ENCODE data around the gene USP49. TPM values are rescaled to one million over a fixed set of nuclear protein-coding genes. Genes with fewer than 3 reads are reported as not detected.

Gene USP49
- total RNA-seq, 1 experiment from 2014 or later, result 18.5 TPM

GRCh38 chr6:41785689-41786450 lies 109.3 kb downstream of the USP49 start:
- no peaks in the 10 kb centered on the region for H3K27me3 Mint-ChIP-seq (ENCODE audit: insufficient read depth, unreplicated experiment)
- peaks cover 46% of the 10 kb centered on the region for H3K36me3 Mint-ChIP-seq (ENCODE audit: insufficient read depth, unreplicated experiment)
- intact Hi-C loops (cut with micrococcal nuclease; ENCODE audit: unreplicated experiment), result loop anchor here (2.0 to 5.0 kb wide), 2 partner anchors 61 to 135 kb away; partner anchors contain the start of genes BYSL and MED20
- H3K9me3 ChIP-seq, result no peaks in the 10 kb centered on the region
- peak overlapping the region; percentile 86 for H3K4me3 ChIP-seq (ENCODE audit: low read depth, low read length)
- DNase-seq, result no peak
- POLR2A ChIA-PET, result interaction anchor here (1.5 kb wide), 1 partner anchor 52 kb away, joined by 7 read pairs; no protein-coding TSS in a partner anchor
- no peaks in the 10 kb centered on the region for H3K27me3 ChIP-seq (replicated peaks; ENCODE audit: control insufficient read depth, insufficient read depth, low read length)
- BruUV-seq (replicated peaks), result no TSS peak
- peaks cover 2% of the 10 kb centered on the region for H3K36me3 ChIP-seq (ENCODE audit: control insufficient read depth, insufficient read depth, low read length)
- H3K27ac Mint-ChIP-seq (ENCODE audit: unreplicated experiment), result no peak overlapping the region
- CTCF ChIA-PET, result interaction anchor here (0.5 to 2.6 kb wide), 17 partner anchors 7 to 453 kb away, joined by 3 to 23 read pairs (median 4); partner anchors contain the start of genes BYSL, MED20, TAF8 and TFEB
- H3K4me3 Mint-ChIP-seq (ENCODE audit: unreplicated experiment), result peak overlapping the region; percentile 89
- peaks cover 17% of the 10 kb centered on the region for H3K4me1 Mint-ChIP-seq (ENCODE audit: low read depth, unreplicated experiment)
- TF ChIP-seq, protein P1, sequence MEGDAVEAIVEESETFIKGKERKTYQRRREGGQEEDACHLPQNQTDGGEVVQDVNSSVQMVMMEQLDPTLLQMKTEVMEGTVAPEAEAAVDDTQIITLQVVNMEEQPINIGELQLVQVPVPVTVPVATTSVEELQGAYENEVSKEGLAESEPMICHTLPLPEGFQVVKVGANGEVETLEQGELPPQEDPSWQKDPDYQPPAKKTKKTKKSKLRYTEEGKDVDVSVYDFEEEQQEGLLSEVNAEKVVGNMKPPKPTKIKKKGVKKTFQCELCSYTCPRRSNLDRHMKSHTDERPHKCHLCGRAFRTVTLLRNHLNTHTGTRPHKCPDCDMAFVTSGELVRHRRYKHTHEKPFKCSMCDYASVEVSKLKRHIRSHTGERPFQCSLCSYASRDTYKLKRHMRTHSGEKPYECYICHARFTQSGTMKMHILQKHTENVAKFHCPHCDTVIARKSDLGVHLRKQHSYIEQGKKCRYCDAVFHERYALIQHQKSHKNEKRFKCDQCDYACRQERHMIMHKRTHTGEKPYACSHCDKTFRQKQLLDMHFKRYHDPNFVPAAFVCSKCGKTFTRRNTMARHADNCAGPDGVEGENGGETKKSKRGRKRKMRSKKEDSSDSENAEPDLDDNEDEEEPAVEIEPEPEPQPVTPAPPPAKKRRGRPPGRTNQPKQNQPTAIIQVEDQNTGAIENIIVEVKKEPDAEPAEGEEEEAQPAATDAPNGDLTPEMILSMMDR (IDR thresholded peaks at IDR 0.05; ENCODE audit: insufficient read depth in 1 of 2, low read depth in 1 of 2, low read length in 1 of 2, severe bottlenecking in 1 of 2, unreplicated experiment in 1 of 2), result no peak
- H3K9me3 Mint-ChIP-seq (ENCODE audit: unreplicated experiment), result no peaks in the 10 kb centered on the region
- H3K4me1 ChIP-seq, result peaks cover 7% of the 10 kb centered on the region; the same call in 1 of the 2 replicates

DNA sequence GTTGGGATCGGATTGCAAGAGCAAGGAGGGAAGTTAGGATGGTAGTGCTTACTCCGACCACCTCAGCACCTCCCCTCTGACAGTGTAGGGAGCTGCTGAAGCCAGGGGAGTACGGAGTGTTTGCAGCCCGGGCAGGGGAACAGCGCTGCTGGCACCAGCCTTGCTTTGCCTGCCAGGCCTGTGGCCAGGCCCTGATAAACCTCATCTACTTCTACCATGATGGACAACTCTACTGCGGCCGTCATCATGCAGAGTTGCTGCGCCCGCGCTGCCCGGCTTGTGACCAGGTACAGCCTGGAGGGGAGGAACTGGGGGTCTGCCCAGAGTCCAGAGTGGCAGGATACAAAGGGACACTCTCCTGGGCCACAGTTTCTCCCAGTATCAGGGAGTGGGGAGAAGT lies 109.9 kb downstream of the USP49 start:
- Histone ChIP-seq H3K27me3 (replicated peaks; ENCODE audit: control insufficient read depth, insufficient read depth, low read length) (no peaks in the 10 kb centered on the region), H3K9me3 (no peaks in the 10 kb centered on the region), H3K36me3 (ENCODE audit: control insufficient read depth, insufficient read depth, low read length) (peaks cover 2% of the 10 kb centered on the region), H3K4me3 (ENCODE audit: low read depth, low read length) (no peak overlapping the region), H3K4me1 (peaks cover 7% of the 10 kb centered on the region; the same call in 1 of the 2 replicates)
- peaks cover 41% of the 10 kb centered on the region for H3K36me3 Mint-ChIP-seq (ENCODE audit: insufficient read depth, unreplicated experiment)
- ChIA-PET CTCF (interaction anchor here (0.6 to 2.6 kb wide), 3 partner anchors 51 to 103 kb away, joined by 3 to 23 read pairs (median 7); partner anchors contain the start of gene TFEB), POLR2A (no interaction called here)
- DNase-seq, result no peak
- no TSS peak for BruUV-seq (replicated peaks)
- TF ChIP-seq, protein P1 (IDR thresholded peaks at IDR 0.05; ENCODE audit: insufficient read depth in 1 of 2, low read depth in 1 of 2, low read length in 1 of 2, severe bottlenecking in 1 of 2, unreplicated experiment in 1 of 2), result no peak
- H3K4me3 Mint-ChIP-seq (ENCODE audit: unreplicated experiment), result peak overlapping the region; percentile 44
- intact Hi-C loops (cut with micrococcal nuclease; ENCODE audit: unreplicated experiment), result loop anchor here (5.0 kb wide), 1 partner anchor 62 kb away; no protein-coding TSS in a partner anchor
- H3K27ac Mint-ChIP-seq (ENCODE audit: unreplicated experiment), result no peak overlapping the region
- H3K27me3 Mint-ChIP-seq (ENCODE audit: insufficient read depth, unreplicated experiment), result no peaks in the 10 kb centered on the region
- peaks cover 18% of the 10 kb centered on the region for H3K4me1 Mint-ChIP-seq (ENCODE audit: low read depth, unreplicated experiment)
- no peaks in the 10 kb centered on the region for H3K9me3 Mint-ChIP-seq (ENCODE audit: unreplicated experiment)

DNA sequence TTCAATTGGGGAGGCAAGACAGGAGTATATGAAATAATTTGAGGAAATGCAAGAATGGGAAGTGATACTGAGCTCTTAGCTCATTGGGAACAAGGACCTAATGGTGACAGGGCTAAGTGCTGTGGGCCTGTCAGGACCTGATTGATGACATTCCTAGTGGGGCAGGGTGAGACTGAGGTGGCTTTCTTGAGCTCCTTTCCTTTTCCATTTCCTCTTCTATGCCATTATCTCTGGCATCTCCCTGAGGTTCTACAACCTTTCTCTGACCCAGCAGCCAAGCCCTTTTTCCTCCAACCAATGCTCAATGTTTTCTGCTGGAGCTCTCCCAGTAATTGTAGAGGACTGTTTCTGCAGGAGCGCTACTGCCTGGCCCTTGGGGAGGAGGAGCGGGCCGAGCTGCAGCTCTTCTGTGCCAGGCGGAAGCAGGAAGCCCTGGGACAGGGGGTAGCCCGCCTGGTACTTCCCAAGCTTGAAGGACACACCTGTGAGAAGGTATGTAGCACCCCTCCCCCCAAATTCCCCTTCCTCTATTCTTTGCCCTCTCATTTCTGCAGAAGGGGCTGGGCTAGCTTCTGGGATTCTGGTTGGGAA lies 110.5 kb downstream of the USP49 start:
- intact Hi-C loops (cut with micrococcal nuclease; ENCODE audit: unreplicated experiment), result loop anchor here (5.0 kb wide), 1 partner anchor 63 kb away; no protein-coding TSS in a partner anchor
- TF ChIP-seq, protein P1 (IDR thresholded peaks at IDR 0.05; ENCODE audit: insufficient read depth in 1 of 2, low read depth in 1 of 2, low read length in 1 of 2, severe bottlenecking in 1 of 2, unreplicated experiment in 1 of 2), result no peak
- H3K36me3 Mint-ChIP-seq (ENCODE audit: insufficient read depth, unreplicated experiment), result peaks cover 35% of the 10 kb centered on the region
- H3K9me3 Mint-ChIP-seq (ENCODE audit: unreplicated experiment), result no peaks in the 10 kb centered on the region
- no peaks in the 10 kb centered on the region for H3K27me3 ChIP-seq (replicated peaks; ENCODE audit: control insufficient read depth, insufficient read depth, low read length)
- H3K4me3 ChIP-seq (ENCODE audit: low read depth, low read length), result no peak overlapping the region
- peaks cover 18% of the 10 kb centered on the region for H3K4me1 Mint-ChIP-seq (ENCODE audit: low read depth, unreplicated experiment)
- no peaks in the 10 kb centered on the region for H3K27me3 Mint-ChIP-seq (ENCODE audit: insufficient read depth, unreplicated experiment)
- no peak for DNase-seq
- ChIA-PET POLR2A (interaction anchor here (0.5 kb wide), 1 partner anchor 50 kb away, joined by 9 read pairs; no protein-coding TSS in a partner anchor), CTCF (interaction anchor here (0.6 to 1.0 kb wide), 3 partner anchors 51 to 417 kb away, joined by 3 to 7 read pairs (median 3); no protein-coding TSS in a partner anchor)
- H3K4me1 ChIP-seq, result peaks cover 7% of the 10 kb centered on the region; the same call in 1 of the 2 replicates
- no TSS peak for BruUV-seq (replicated peaks)
- peak overlapping the region; percentile 37 for H3K27ac Mint-ChIP-seq (ENCODE audit: unreplicated experiment)
- H3K36me3 ChIP-seq (ENCODE audit: control insufficient read depth, insufficient read depth, low read length), result peaks cover 2% of the 10 kb centered on the region
- peak overlapping the region; percentile 44 for H3K4me3 Mint-ChIP-seq (ENCODE audit: unreplicated experiment)
- H3K9me3 ChIP-seq, result no peaks in the 10 kb centered on the region

All from Caco-2 (cell line).